Brain microvascular endothelial cell (primary cell): ENCODE measurements around the gene INAFM1.
A peak's percentile ranks its signal among the peaks of the same experiment; 100 is the strongest.

Experiments
- DNase-seq: peaks from one replicate; pipeline ENCODE4 v3.0.0-alpha.2; 2020
- H3K27ac ChIP-seq: fragments of 250-450 bp; sonication (Bioruptor Pico); 2 replicates; pipeline ENCODE4 v1.5.1; 2020; ENCODE audit warnings: mild to moderate bottlenecking, moderate library complexity
- H3K27me3 ChIP-seq: fragments of 250-450 bp; sonication (Bioruptor Pico); replicated peaks from 2 replicates; pipeline ENCODE4 v1.5.1; 2020; ENCODE audit warnings: mild to moderate bottlenecking
- H3K36me3 ChIP-seq: fragments of 250-450 bp; sonication (Bioruptor Pico); replicated peaks from 2 replicates; pipeline ENCODE4 v1.5.1; 2020; ENCODE audit warnings: mild to moderate bottlenecking
- H3K4me3 ChIP-seq: 2 replicates; pipeline ENCODE4 v1.5.1; 2011; ENCODE audit warnings: low read depth, mild to moderate bottlenecking, control low read depth, low read length, moderate library complexity
- in situ Hi-C: cut with HindIII; loops from 2 replicates; pipeline ENCODE4 v1.10.0; 2017; ENCODE audit warnings: low sequenced_read_pairs, low pct_ligation_motif_present
- TF ChIP-seq, protein P1 (sequence below): IDR thresholded peaks from 2 replicates; pipeline ENCODE4 v1.5.1; 2011; ENCODE audit warnings: low read depth, mild to moderate bottlenecking, moderate library complexity, low read length, control low read depth, inconsistent platforms; ENCODE audit errors: missing control alignments

INAFM1 gene

DNA sequence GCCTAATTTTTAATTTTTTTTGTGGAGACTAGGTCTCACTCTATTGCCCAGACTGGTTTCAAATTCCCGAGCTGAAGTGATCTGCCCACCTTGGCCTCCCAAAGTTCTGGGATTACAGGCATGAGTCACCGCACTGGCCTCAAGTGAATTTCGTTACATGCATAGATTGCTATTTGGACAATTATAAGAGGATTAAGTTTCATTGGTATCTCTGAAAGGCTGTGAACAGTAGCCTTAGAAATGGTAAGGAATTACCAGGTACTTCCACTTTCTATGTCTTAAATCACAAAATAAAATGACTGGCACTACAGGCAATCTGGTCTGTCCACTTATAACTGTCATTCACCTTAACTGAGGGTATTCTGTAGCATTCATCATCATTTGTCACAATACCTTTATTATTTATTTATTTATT, 21.2 kb upstream of the INAFM1 start:
- DNase-seq, result peak; percentile 85
- in situ Hi-C loops, result no loop called here
- H3K27me3 ChIP-seq, result no peaks in the 10 kb centered on the region
- H3K27ac ChIP-seq, result peak overlapping the region; percentile 61
- H3K36me3 ChIP-seq, result no peaks in the 10 kb centered on the region
- no peak overlapping the region for H3K4me3 ChIP-seq
- TF ChIP-seq, protein P1, sequence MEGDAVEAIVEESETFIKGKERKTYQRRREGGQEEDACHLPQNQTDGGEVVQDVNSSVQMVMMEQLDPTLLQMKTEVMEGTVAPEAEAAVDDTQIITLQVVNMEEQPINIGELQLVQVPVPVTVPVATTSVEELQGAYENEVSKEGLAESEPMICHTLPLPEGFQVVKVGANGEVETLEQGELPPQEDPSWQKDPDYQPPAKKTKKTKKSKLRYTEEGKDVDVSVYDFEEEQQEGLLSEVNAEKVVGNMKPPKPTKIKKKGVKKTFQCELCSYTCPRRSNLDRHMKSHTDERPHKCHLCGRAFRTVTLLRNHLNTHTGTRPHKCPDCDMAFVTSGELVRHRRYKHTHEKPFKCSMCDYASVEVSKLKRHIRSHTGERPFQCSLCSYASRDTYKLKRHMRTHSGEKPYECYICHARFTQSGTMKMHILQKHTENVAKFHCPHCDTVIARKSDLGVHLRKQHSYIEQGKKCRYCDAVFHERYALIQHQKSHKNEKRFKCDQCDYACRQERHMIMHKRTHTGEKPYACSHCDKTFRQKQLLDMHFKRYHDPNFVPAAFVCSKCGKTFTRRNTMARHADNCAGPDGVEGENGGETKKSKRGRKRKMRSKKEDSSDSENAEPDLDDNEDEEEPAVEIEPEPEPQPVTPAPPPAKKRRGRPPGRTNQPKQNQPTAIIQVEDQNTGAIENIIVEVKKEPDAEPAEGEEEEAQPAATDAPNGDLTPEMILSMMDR, result no peak

DNA sequence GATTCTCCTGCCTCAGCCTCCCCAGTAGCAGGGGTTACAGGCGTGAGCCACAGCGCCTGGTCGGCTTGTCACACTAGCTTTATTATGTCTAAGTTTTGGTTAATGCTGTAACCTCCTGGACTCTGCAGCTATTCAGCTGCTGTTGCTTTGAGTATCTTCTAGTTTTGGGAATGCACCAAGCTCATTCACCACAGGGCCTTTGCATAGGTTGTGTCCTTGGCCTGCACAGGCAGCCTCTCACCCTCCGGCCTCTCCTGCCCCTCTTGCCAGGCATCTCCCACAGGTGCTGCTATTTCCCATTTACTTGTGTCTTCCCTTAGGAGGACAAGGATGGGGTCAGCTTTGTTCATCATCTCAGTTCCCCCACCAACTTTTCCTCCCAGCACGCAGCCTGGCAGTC, 20.7 kb upstream of the INAFM1 start:
- Histone ChIP-seq H3K36me3 (peaks cover 4% of the 10 kb centered on the region), H3K27me3 (no peaks in the 10 kb centered on the region), H3K4me3 (no peak overlapping the region), H3K27ac (peak overlapping the region; percentile 61)
- in situ Hi-C loops, result no loop called here
- no peak for DNase-seq
- TF ChIP-seq, protein P1, result no peak

GRCh38 chr19:47255879-47256692, 18.6 kb upstream of the INAFM1 start, which contains the start of gene CCDC9:
Gene CCDC9, plus strand, starts transcription at chr19:47256525. Its CDS starts 1,876 bp downstream, at chr19:47258401.
- Histone ChIP-seq H3K36me3 (peaks cover 13% of the 10 kb centered on the region), H3K27me3 (no peaks in the 10 kb centered on the region), H3K27ac (peak within 1 kb of the TSS; percentile 95), H3K4me3 (peak within 1 kb of the TSS; percentile 68)
- in situ Hi-C loops, result no loop called here
- DNase-seq, result peak; percentile 88
- TF ChIP-seq, protein P1, result no peak

GRCh38 chr19:47256693-47257410, 17.8 kb upstream of the INAFM1 start:
- TF ChIP-seq, protein P1, result no peak
- H3K27me3 ChIP-seq, result no peaks in the 10 kb centered on the region
- in situ Hi-C loops, result no loop called here
- peak overlapping the region; percentile 68 for H3K4me3 ChIP-seq
- peaks cover 16% of the 10 kb centered on the region for H3K36me3 ChIP-seq
- peak overlapping the region; percentile 95 for H3K27ac ChIP-seq
- peak; percentile 100 for DNase-seq

GRCh38 chr19:47257411-47258169, 17.1 kb upstream of the INAFM1 start:
- DNase-seq, result no peak
- in situ Hi-C loops, result no loop called here
- H3K27me3 ChIP-seq, result no peaks in the 10 kb centered on the region
- TF ChIP-seq, protein P1, result no peak
- peak overlapping the region; percentile 95 for H3K27ac ChIP-seq
- H3K36me3 ChIP-seq, result peaks cover 20% of the 10 kb centered on the region
- peak overlapping the region; percentile 64 for H3K4me3 ChIP-seq
